HepG2 (cell line): ENCODE data around the gene PTCRA. TPM values are rescaled to one million over a fixed set of nuclear protein-coding genes. Genes with fewer than 3 reads are reported as not detected.

Experiments
- ESRRA ChIP-seq: sonication (generic); formaldehyde crosslinking; IDR thresholded peaks from 2 replicates; pipeline ENCODE4 v1.5.1; 2020; ENCODE audit warnings: mild to moderate bottlenecking, low read depth, missing genetic modification reagents
- GZF1 ChIP-seq: sonication (generic); formaldehyde crosslinking; IDR thresholded peaks from 2 replicates; pipeline ENCODE4 v1.5.1; 2020; ENCODE audit warnings: mild to moderate bottlenecking, missing genetic modification reagents
- HOXD1 ChIP-seq: sonication (generic); formaldehyde crosslinking; IDR thresholded peaks from 2 replicates; pipeline ENCODE4 v1.5.0; 2020; ENCODE audit warnings: missing genetic modification reagents
- KLF11 ChIP-seq: IDR thresholded peaks from 2 replicates; pipeline ENCODE4 v1.6.1; 2016; ENCODE audit warnings: missing compliant biosample characterization
- KMT2B ChIP-seq: IDR thresholded peaks from 2 replicates; pipeline ENCODE4 v1.6.1; 2016; ENCODE audit warnings: missing genetic modification reagents, missing compliant biosample characterization
- MAF1 ChIP-seq: sonication (generic); formaldehyde crosslinking; IDR thresholded peaks from 2 replicates; pipeline ENCODE4 v1.5.0; 2020; ENCODE audit warnings: missing genetic modification reagents, borderline replicate concordance
- MTA1 ChIP-seq: sonication (generic); formaldehyde crosslinking; IDR thresholded peaks from 2 replicates; pipeline ENCODE4 v1.4.0; 2020; ENCODE audit warnings: missing genetic modification reagents, mild to moderate bottlenecking, borderline replicate concordance
- SPEN ChIP-seq: sonication (generic); formaldehyde crosslinking; IDR thresholded peaks from 2 replicates; pipeline ENCODE4 v1.5.1; 2020; ENCODE audit warnings: low read depth, mild to moderate bottlenecking, missing genetic modification reagents
- XBP1 ChIP-seq: sonication (generic); formaldehyde crosslinking; IDR thresholded peaks from 2 replicates; pipeline ENCODE4 v1.5.0; 2020; ENCODE audit warnings: missing genetic modification reagents
- ZNF451 ChIP-seq: sonication (generic); formaldehyde crosslinking; IDR thresholded peaks from 2 replicates; pipeline ENCODE4 v1.5.0; 2020; ENCODE audit warnings: mild to moderate bottlenecking, missing genetic modification reagents
- ZNF772 ChIP-seq: sonication (generic); formaldehyde crosslinking; IDR thresholded peaks from 2 replicates; pipeline ENCODE4 v1.5.0; 2020; ENCODE audit warnings: mild to moderate bottlenecking, missing genetic modification reagents
- ZSCAN20 ChIP-seq: sonication (generic); formaldehyde crosslinking; IDR thresholded peaks from 2 replicates; pipeline ENCODE4 v1.4.0; 2020; ENCODE audit warnings: missing genetic modification reagents, mild to moderate bottlenecking, borderline replicate concordance
- ZSCAN29 ChIP-seq: sonication (generic); formaldehyde crosslinking; conservative IDR thresholded peaks from 2 replicates; pipeline ENCODE4 v1.4.0; 2020; ENCODE audit warnings: mild to moderate bottlenecking, missing genetic modification reagents
- polyA plus RNA-seq, 8 experiments: library from polyadenylated mRNA; depleted of rRNA in 3 of 8; stranded (reverse) in 7 of 8; unstranded in 1 of 8; fragments of >200 nt; fragmentation: Illumina TruSeq in 4 of 8; extraction: Trizol in 4 of 8; gene quantifications; 2 replicates each; pipeline versions ENCODE4 v1.2.1 to v1.2.3, GENCODE V29; 2011 to 2016; ENCODE audit warnings: low read depth in 4 of 8, missing spikeins in 1 of 8, mixed read lengths in 1 of 8; ENCODE audit not compliant: insufficient read depth in 1 of 8
- total RNA-seq, 5 experiments: library from RNA; depleted of rRNA; stranded (reverse); fragments of >200 nt; fragmentation: Illumina TruSeq; extraction: Trizol; gene quantifications; 2 replicates each; pipeline ENCODE4 v1.2.3, GENCODE V29; 2016; ENCODE audit warnings: low read depth in 1 of 5
- TF ChIP-seq, protein P1 (sequence below), 2 experiments: sonication (generic) in 1 of 2; formaldehyde crosslinking in 1 of 2; IDR thresholded peaks; 2 replicates each; pipeline versions ENCODE4 v1.6.1 to v1.9.0; 2014 to 2022; ENCODE audit warnings: antibody characterized with exemption in 1 of 2, borderline replicate concordance in 1 of 2, inconsistent platforms in 1 of 2, low read depth in 1 of 2, missing genetic modification reagents in 1 of 2
- TF ChIP-seq, protein P2 (sequence below): fragments of 450-650 bp; IDR thresholded peaks from 2 replicates; pipeline ENCODE4 v1.6.1; 2017
- TF ChIP-seq, protein P3 (sequence below): sonication (generic); formaldehyde crosslinking; IDR thresholded peaks from 2 replicates; pipeline ENCODE4 v1.4.0; 2020; ENCODE audit warnings: missing genetic modification reagents, borderline replicate concordance
- TF ChIP-seq, protein P4 (sequence below): IDR thresholded peaks from 2 replicates; pipeline ENCODE4 v1.6.1; 2016; ENCODE audit warnings: missing genetic modification reagents, missing compliant biosample characterization

The PTCRA gene
- total and polyA plus RNA-seq, 2 of the 13 experiments (the other 11 are each of a cell fraction or from before 2014, with no cell fraction given), result not detected

DNA sequence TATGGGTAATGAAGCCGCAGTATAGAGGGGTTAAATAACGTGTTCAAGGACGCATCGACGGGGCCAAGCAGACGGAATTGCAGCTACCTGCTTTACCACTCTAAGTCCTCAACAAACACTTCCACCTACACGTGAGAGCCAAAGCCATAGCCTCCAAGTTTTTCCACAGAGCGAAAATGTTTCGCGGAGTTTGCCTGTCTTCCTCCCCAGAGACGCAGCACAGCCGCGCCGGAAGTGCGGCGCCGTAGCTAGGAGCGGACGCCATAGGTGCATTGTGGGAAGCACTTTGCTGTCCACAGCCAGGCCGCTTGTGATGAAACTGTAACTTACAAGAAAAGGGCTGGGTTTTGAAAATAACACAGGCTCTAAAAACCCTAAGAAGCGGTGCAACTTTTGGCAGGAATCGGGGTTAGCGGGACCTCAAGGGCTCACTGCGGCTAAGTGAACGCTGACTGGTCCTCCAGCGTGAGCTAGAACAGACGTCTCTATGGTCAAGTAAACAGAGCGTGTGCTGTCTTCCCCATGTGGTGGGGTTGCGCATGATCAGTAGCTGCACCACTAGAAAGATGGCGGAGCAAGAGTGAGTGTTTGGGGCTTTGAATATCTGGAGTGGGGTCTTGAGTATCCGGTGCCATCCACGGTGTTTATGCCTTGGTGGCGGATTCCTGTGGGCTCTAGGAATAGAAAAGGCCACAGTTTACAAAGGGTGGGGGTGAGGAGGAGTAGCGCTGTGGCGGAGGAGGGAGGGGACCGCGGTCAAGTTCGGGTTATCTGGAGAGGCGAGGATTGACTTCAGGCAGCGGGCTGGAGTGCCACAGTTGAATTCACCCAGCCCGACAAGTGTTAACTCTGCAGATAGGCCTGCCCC lies 36.2 kb upstream of the PTCRA start, which contains the start of gene RPL7L1 (continued):
- TF ChIP-seq, protein P1, sequence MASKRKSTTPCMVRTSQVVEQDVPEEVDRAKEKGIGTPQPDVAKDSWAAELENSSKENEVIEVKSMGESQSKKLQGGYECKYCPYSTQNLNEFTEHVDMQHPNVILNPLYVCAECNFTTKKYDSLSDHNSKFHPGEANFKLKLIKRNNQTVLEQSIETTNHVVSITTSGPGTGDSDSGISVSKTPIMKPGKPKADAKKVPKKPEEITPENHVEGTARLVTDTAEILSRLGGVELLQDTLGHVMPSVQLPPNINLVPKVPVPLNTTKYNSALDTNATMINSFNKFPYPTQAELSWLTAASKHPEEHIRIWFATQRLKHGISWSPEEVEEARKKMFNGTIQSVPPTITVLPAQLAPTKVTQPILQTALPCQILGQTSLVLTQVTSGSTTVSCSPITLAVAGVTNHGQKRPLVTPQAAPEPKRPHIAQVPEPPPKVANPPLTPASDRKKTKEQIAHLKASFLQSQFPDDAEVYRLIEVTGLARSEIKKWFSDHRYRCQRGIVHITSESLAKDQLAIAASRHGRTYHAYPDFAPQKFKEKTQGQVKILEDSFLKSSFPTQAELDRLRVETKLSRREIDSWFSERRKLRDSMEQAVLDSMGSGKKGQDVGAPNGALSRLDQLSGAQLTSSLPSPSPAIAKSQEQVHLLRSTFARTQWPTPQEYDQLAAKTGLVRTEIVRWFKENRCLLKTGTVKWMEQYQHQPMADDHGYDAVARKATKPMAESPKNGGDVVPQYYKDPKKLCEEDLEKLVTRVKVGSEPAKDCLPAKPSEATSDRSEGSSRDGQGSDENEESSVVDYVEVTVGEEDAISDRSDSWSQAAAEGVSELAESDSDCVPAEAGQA (IDR thresholded peaks at IDR 0.05; ENCODE audit: low read depth), result peak; percentile 89
- TF ChIP-seq, protein P1 (CRISPR knock-in tag; IDR thresholded peaks at IDR 0.05; ENCODE audit: borderline replicate concordance), result peak; percentile 96
- TF ChIP-seq SPEN (CRISPR knock-in tag), result peak; percentile 96
- no peak for TF ChIP-seq ZSCAN20 (CRISPR knock-in tag)
- TF ChIP-seq GZF1 (CRISPR knock-in tag), result peak; percentile 62; the same call in 1 of the 2 replicates
- no peak for TF ChIP-seq XBP1 (CRISPR knock-in tag)
- TF ChIP-seq ZNF451, result peak; percentile 87
- TF ChIP-seq, protein P2, sequence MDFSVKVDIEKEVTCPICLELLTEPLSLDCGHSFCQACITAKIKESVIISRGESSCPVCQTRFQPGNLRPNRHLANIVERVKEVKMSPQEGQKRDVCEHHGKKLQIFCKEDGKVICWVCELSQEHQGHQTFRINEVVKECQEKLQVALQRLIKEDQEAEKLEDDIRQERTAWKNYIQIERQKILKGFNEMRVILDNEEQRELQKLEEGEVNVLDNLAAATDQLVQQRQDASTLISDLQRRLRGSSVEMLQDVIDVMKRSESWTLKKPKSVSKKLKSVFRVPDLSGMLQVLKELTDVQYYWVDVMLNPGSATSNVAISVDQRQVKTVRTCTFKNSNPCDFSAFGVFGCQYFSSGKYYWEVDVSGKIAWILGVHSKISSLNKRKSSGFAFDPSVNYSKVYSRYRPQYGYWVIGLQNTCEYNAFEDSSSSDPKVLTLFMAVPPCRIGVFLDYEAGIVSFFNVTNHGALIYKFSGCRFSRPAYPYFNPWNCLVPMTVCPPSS, result no peak
- TF ChIP-seq KMT2B (CRISPR knock-in tag), result peak; percentile 95
- TF ChIP-seq, protein P3, sequence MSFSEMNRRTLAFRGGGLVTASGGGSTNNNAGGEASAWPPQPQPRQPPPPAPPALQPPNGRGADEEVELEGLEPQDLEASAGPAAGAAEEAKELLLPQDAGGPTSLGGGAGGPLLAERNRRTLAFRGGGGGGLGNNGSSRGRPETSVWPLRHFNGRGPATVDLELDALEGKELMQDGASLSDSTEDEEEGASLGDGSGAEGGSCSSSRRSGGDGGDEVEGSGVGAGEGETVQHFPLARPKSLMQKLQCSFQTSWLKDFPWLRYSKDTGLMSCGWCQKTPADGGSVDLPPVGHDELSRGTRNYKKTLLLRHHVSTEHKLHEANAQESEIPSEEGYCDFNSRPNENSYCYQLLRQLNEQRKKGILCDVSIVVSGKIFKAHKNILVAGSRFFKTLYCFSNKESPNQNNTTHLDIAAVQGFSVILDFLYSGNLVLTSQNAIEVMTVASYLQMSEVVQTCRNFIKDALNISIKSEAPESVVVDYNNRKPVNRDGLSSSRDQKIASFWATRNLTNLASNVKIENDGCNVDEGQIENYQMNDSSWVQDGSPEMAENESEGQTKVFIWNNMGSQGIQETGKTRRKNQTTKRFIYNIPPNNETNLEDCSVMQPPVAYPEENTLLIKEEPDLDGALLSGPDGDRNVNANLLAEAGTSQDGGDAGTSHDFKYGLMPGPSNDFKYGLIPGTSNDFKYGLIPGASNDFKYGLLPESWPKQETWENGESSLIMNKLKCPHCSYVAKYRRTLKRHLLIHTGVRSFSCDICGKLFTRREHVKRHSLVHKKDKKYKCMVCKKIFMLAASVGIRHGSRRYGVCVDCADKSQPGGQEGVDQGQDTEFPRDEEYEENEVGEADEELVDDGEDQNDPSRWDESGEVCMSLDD (CRISPR knock-in tag), result peak; percentile 86; the same call in 1 of the 2 replicates
- TF ChIP-seq ESRRA (CRISPR knock-in tag), result peak; percentile 48; the same call in 1 of the 2 replicates
- TF ChIP-seq KLF11 (CRISPR knock-in tag), result peak; percentile 88; the same call in 1 of the 2 replicates
- peak; percentile 88 for TF ChIP-seq ZSCAN29 (CRISPR knock-in tag)
- peak; percentile 73; the same call in 1 of the 2 replicates for TF ChIP-seq MAF1 (CRISPR knock-in tag)
- peak; percentile 78; the same call in 1 of the 2 replicates for TF ChIP-seq ZNF772 (CRISPR knock-in tag)
- TF ChIP-seq, protein P4, sequence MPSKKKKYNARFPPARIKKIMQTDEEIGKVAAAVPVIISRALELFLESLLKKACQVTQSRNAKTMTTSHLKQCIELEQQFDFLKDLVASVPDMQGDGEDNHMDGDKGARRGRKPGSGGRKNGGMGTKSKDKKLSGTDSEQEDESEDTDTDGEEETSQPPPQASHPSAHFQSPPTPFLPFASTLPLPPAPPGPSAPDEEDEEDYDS (CRISPR knock-in tag), result peak; percentile 90; the same call in 1 of the 2 replicates
- TF ChIP-seq HOXD1, result peak; percentile 44
- no peak for TF ChIP-seq MTA1 (CRISPR knock-in tag)
